ENCODE results near the gene ZCCHC2. TPM values are rescaled to one million over a fixed set of nuclear protein-coding genes. Genes with fewer than 3 reads are reported as not detected.
A peak's percentile ranks its signal among the peaks of the same experiment; 100 is the strongest.

ZCCHC2 gene
- total and polyA plus RNA-seq, 12 donors: 4.7 to 53.3 (median 18.0) TPM

DNA sequence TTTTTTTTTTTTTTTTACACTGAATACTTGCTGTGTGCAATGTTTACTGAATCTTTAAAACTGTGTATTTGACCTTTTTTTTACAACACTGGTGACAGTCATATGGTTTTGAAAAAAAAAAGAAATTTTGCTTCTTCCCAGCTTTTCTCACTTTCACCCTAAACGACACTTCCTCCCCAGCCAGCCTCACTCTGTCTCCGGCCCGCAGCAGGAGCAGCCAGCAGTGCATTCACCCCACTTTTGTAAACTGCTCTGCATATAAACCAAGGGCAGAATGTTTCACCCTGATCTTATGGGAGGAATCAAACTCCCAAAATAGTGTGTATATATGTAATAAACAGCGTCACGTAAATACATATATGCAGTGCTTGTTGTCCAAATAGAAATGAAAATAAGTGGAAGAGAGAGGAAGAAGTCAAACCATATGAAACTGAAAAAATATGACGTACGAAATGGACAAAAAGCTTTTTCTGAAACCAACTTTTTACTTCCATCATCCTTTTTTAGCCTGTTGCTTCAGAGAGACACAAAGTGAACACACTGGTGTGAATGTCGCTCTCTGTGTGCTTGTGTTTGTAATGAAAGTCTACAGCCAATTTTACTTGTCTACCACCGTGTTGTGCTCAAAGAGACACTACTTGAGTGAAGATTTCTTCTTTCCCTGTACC, 54.2 kb downstream of the ZCCHC2 start:
- H3K36me3 ChIP-seq (replicated peaks in 1 of 2): peaks cover 0 to 39% of the 10 kb centered on the region in 2 donors
- H3K27me3 ChIP-seq: no peaks in the 10 kb centered on the region
- WGBS, 4 donors: 76 to 88% (median 84%) methylated on average over 9 of the region's 9 CpGs
- H3K27ac ChIP-seq: peak overlapping the region in 1 of 5 donors; percentile 38
- TF ChIP-seq POLR2A (IDR thresholded peaks at IDR 0.05): no peak
- TF ChIP-seq, protein P1, sequence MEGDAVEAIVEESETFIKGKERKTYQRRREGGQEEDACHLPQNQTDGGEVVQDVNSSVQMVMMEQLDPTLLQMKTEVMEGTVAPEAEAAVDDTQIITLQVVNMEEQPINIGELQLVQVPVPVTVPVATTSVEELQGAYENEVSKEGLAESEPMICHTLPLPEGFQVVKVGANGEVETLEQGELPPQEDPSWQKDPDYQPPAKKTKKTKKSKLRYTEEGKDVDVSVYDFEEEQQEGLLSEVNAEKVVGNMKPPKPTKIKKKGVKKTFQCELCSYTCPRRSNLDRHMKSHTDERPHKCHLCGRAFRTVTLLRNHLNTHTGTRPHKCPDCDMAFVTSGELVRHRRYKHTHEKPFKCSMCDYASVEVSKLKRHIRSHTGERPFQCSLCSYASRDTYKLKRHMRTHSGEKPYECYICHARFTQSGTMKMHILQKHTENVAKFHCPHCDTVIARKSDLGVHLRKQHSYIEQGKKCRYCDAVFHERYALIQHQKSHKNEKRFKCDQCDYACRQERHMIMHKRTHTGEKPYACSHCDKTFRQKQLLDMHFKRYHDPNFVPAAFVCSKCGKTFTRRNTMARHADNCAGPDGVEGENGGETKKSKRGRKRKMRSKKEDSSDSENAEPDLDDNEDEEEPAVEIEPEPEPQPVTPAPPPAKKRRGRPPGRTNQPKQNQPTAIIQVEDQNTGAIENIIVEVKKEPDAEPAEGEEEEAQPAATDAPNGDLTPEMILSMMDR (IDR thresholded peaks at IDR 0.05): no peak
- intact Hi-C loops (cut with DNase I): no loop called here
- H3K4me1 ChIP-seq (replicated peaks in 1 of 2): no peaks in the 10 kb centered on the region
- no peak for DNase-seq
- no peaks in the 10 kb centered on the region for H3K9me3 ChIP-seq (replicated peaks in 1 of 3)
- no peak overlapping the region for H3K4me3 ChIP-seq

DNA sequence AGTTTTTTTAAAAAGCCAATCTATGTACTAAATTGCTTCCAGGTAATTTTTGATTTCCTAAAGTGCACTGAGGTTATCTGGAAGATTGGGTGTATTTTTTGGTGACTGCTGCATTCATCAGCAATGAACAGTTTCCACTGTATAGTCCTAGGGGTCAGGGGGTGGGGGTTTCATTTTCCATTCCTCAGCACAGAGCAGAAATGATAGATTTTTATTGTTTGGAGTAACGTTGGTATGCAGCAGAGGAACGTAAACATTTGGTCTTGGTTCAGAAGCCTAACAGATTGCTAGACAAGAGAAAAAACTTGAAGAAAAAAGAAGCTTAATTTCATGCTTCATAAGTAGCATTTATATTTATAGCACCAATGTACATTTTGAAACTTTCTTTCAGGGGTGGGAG, 54.9 kb downstream of the ZCCHC2 start:
- Histone ChIP-seq H3K27ac (no peak overlapping the region), H3K4me1 (replicated peaks in 1 of 2) (no peaks in the 10 kb centered on the region), H3K9me3 (replicated peaks in 1 of 3) (no peaks in the 10 kb centered on the region), H3K4me3 (no peak overlapping the region), H3K36me3 (replicated peaks in 1 of 2) (peaks cover 0 to 36% of the 10 kb centered on the region in 2 donors), H3K27me3 (no peaks in the 10 kb centered on the region)
- no peak for DNase-seq
- intact Hi-C loops (cut with DNase I): no loop called here
- TF ChIP-seq, protein P1 (IDR thresholded peaks at IDR 0.05): no peak
- TF ChIP-seq POLR2A (IDR thresholded peaks at IDR 0.05): no peak
- WGBS, 4 donors: 53 to 85% (median 72%) methylated on average over 2 of the region's 2 CpGs

DNA sequence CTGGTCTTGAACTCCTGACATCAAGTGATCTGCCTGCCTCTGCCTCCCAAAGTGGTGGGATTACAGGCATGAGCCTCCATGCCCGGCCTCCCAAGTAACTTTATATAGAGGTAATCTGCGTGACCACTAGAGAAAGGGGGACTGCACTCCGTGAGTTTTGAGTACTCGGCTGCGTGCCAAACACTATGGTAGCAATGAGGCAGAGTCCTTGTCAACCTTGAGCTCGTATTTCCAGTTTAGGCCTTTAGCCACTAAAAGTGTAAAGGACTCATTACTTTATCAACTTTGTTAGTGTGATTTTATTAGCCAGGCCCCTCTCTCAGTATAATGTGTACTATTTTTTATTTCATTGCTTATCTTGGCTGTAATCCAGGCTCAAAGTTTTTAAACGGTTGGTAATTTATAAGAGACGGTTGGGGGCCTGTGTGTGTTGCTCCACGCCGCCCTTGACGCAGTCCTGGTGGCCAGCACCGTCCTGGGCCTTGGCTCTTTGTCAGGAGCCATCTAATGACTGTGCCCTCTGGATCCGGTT, 56.2 kb downstream of the ZCCHC2 start:
- Histone ChIP-seq H3K4me3 (no peak overlapping the region), H3K4me1 (replicated peaks in 1 of 2) (peaks cover 0 to 4% of the 10 kb centered on the region in 2 donors), H3K27ac (no peak overlapping the region), H3K9me3 (replicated peaks in 1 of 3) (no peaks in the 10 kb centered on the region), H3K36me3 (replicated peaks in 1 of 2) (peaks cover 0 to 31% of the 10 kb centered on the region in 2 donors), H3K27me3 (no peaks in the 10 kb centered on the region)
- WGBS, 4 donors: 74 to 80% (median 80%) methylated on average over 12 to 13 of the region's 13 CpGs
- DNase-seq: no peak
- intact Hi-C loops (cut with DNase I): no loop called here
- TF ChIP-seq, protein P1 (IDR thresholded peaks at IDR 0.05): no peak

DNA sequence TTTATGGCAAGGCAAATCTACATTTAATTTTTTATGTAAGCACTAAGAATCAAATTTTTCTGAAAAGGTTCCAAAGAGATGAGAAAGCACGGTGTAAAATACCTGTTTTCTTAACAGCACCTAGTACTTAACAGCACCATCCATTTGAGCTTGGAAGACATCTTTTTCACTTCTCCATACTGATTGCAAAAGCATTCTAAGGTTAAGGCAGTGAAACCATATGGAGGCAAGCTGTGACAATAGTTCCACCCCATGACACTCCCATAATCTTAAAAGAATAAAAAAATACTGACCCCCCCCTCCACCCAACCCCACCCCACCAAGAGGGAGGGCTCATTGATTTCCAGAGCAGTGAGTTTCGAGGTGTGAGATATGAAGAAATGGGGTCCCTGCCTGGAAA, 60.6 kb downstream of the ZCCHC2 start:
- intact Hi-C loops (cut with DNase I): loop anchor here (5.0 to 10.0 kb wide), 3 partner anchors 156 to 401 kb away; partner anchors contain the start of gene TNFRSF11A (in 1 of the 2)
- H3K36me3 ChIP-seq (replicated peaks in 1 of 2): peaks cover 0 to 15% of the 10 kb centered on the region in 2 donors
- 83 to 93% (median 89%) methylated on average over 2 of the region's 2 CpGs for WGBS, 4 donors
- H3K4me1 ChIP-seq (replicated peaks in 1 of 2): peaks cover 0 to 12% of the 10 kb centered on the region in 2 donors
- DNase-seq: no peak
- H3K27me3 ChIP-seq: no peaks in the 10 kb centered on the region
- TF ChIP-seq, protein P1 (IDR thresholded peaks at IDR 0.05): no peak
- TF ChIP-seq POLR2A (IDR thresholded peaks at IDR 0.05): no peak
- no peaks in the 10 kb centered on the region for H3K9me3 ChIP-seq (replicated peaks in 1 of 3)
- H3K27ac ChIP-seq: no peak overlapping the region
- no peak overlapping the region for H3K4me3 ChIP-seq
